Fibroblast of lung (primary cell): ENCODE results near the gene ROBO4.

ENCODE experiments used
- EZH2 ChIP-seq: IDR thresholded peaks from 2 replicates; pipeline ENCODE4 v1.5.1; 2012; ENCODE audit warnings: low read length, control low read depth, mild to moderate bottlenecking; ENCODE audit errors: missing control alignments
- TF ChIP-seq, protein P1 (sequence below), 2 donors: IDR thresholded peaks in 1 of 2; conservative IDR thresholded peaks in 1 of 2; 1 replicate in 1 of 2; 2 replicates in 1 of 2; pipeline ENCODE4 v1.5.1; 2011 to 2012; ENCODE audit warnings: low read length in 2 of 2, control low read depth in 1 of 2, inconsistent platforms in 1 of 2, low read depth in 1 of 2, mild to moderate bottlenecking in 1 of 2

DNA sequence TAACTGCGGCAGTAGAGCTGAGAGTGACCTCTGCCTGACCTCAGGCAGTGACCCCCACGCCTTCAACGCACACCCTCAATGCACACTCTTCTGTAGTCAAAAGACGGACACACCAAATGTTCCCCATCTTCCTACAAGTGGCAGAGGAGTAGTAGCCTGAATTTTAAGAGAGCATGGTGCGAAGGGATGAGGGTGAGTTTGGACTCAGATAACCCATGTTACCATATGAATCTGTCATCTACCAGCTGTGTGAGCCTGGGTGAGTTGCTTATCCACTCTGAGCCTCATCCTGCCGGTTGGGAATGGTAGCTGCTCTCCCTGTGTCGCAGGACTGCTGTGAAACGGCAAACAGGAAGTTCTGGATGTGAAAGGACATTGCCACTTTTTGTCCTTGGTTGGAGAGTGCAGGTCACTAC is 53.0 kb downstream of the ROBO4 start:
- TF ChIP-seq EZH2 = peak; percentile 79
- TF ChIP-seq, protein P1, sequence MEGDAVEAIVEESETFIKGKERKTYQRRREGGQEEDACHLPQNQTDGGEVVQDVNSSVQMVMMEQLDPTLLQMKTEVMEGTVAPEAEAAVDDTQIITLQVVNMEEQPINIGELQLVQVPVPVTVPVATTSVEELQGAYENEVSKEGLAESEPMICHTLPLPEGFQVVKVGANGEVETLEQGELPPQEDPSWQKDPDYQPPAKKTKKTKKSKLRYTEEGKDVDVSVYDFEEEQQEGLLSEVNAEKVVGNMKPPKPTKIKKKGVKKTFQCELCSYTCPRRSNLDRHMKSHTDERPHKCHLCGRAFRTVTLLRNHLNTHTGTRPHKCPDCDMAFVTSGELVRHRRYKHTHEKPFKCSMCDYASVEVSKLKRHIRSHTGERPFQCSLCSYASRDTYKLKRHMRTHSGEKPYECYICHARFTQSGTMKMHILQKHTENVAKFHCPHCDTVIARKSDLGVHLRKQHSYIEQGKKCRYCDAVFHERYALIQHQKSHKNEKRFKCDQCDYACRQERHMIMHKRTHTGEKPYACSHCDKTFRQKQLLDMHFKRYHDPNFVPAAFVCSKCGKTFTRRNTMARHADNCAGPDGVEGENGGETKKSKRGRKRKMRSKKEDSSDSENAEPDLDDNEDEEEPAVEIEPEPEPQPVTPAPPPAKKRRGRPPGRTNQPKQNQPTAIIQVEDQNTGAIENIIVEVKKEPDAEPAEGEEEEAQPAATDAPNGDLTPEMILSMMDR (conservative IDR thresholded peaks at IDR 0.05 in 1 of 2, IDR thresholded peaks at IDR 0.05 in 1 of 2; ENCODE audit: low read depth in 1 of 2, low read length in 2 of 2) = no peak
